ENCODE measurements around the gene IRAK2. TPM values are rescaled to one million over a fixed set of nuclear protein-coding genes. Genes with fewer than 3 reads are reported as not detected.
A peak's percentile ranks its signal among the peaks of the same experiment; 100 is the strongest.

The IRAK2 gene
- total RNA-seq, 1 experiment from 2014 or later: 0.34 TPM

- Histone ChIP-seq H3K4me1 (ENCODE audit: insufficient read depth, low read length, poor library complexity, severe bottlenecking) (no peaks in the 10 kb centered on the region), H3K27me3 (replicated peaks; ENCODE audit: insufficient read depth, low read depth, low read length, poor library complexity) (no peaks in the 10 kb centered on the region), H3K9me3 (ENCODE audit: low read depth, low read length, poor library complexity, severe bottlenecking) (no peaks in the 10 kb centered on the region), H3K4me3 (ENCODE audit: low read depth, low read length, poor library complexity, severe bottlenecking) (no peak overlapping the region), H3K27ac (ENCODE audit: low read depth, low read length, poor library complexity, severe bottlenecking) (no peak overlapping the region), H3K36me3 (ENCODE audit: insufficient read depth, low read length, poor library complexity, severe bottlenecking) (peaks cover 37% of the 10 kb centered on the region)
- no peak for TF ChIP-seq CTCF (conservative IDR thresholded peaks at IDR 0.05; ENCODE audit: low read depth, low read length)
- TF ChIP-seq EZH2 (IDR thresholded peaks at IDR 0.05; ENCODE audit: borderline replicate concordance, low read depth, low read length, poor library complexity, severe bottlenecking): no peak
- BruUV-seq (replicated peaks): no TSS peak
- ChIA-PET CTCF (no interaction called here), POLR2A (ENCODE audit: low non-redundant PET) (no interaction called here)
- DNase-seq (ENCODE audit: low spot score): no peak
- intact Hi-C loops (cut with micrococcal nuclease; ENCODE audit: unreplicated experiment): no loop called here
These were observed 95.5 kb downstream of the IRAK2 start for GRCh38 chr3:10260211-10260701.

- Histone ChIP-seq H3K9me3 (ENCODE audit: low read depth, low read length, poor library complexity, severe bottlenecking) (no peaks in the 10 kb centered on the region), H3K27me3 (replicated peaks; ENCODE audit: insufficient read depth, low read depth, low read length, poor library complexity) (no peaks in the 10 kb centered on the region), H3K27ac (ENCODE audit: low read depth, low read length, poor library complexity, severe bottlenecking) (no peak overlapping the region), H3K4me1 (ENCODE audit: insufficient read depth, low read length, poor library complexity, severe bottlenecking) (no peaks in the 10 kb centered on the region), H3K36me3 (ENCODE audit: insufficient read depth, low read length, poor library complexity, severe bottlenecking) (peaks cover 24% of the 10 kb centered on the region), H3K4me3 (ENCODE audit: low read depth, low read length, poor library complexity, severe bottlenecking) (no peak overlapping the region)
- ChIA-PET CTCF (no interaction called here), POLR2A (ENCODE audit: low non-redundant PET) (no interaction called here)
- no peak for DNase-seq (ENCODE audit: low spot score)
- TF ChIP-seq CTCF (conservative IDR thresholded peaks at IDR 0.05; ENCODE audit: low read depth, low read length) (no peak), EZH2 (IDR thresholded peaks at IDR 0.05; ENCODE audit: borderline replicate concordance, low read depth, low read length, poor library complexity, severe bottlenecking) (no peak)
- intact Hi-C loops (cut with micrococcal nuclease; ENCODE audit: unreplicated experiment): no loop called here
- BruUV-seq (replicated peaks): no TSS peak
These were observed 97.3 kb downstream of the IRAK2 start for GRCh38 chr3:10262027-10262426.

GRCh38 chr3:10263646-10264363, 99.1 kb downstream of the IRAK2 start:
- BruUV-seq (replicated peaks): no TSS peak
- peak; percentile 37 for DNase-seq (ENCODE audit: low spot score)
- CTCF ChIA-PET: interaction anchor here (0.9 kb wide), 1 partner anchor 17 kb away, joined by 4 read pairs; no protein-coding TSS in a partner anchor
- POLR2A ChIA-PET (ENCODE audit: low non-redundant PET): no interaction called here
- no peak overlapping the region for H3K4me3 ChIP-seq (ENCODE audit: low read depth, low read length, poor library complexity, severe bottlenecking)
- intact Hi-C loops (cut with micrococcal nuclease; ENCODE audit: unreplicated experiment): no loop called here
- TF ChIP-seq CTCF (conservative IDR thresholded peaks at IDR 0.05; ENCODE audit: low read depth, low read length) (peak; percentile 48), EZH2 (IDR thresholded peaks at IDR 0.05; ENCODE audit: borderline replicate concordance, low read depth, low read length, poor library complexity, severe bottlenecking) (no peak)
- no peaks in the 10 kb centered on the region for H3K27me3 ChIP-seq (replicated peaks; ENCODE audit: insufficient read depth, low read depth, low read length, poor library complexity)
- peaks cover 33% of the 10 kb centered on the region for H3K36me3 ChIP-seq (ENCODE audit: insufficient read depth, low read length, poor library complexity, severe bottlenecking)
- no peaks in the 10 kb centered on the region for H3K9me3 ChIP-seq (ENCODE audit: low read depth, low read length, poor library complexity, severe bottlenecking)
- no peak overlapping the region for H3K27ac ChIP-seq (ENCODE audit: low read depth, low read length, poor library complexity, severe bottlenecking)
- H3K4me1 ChIP-seq (ENCODE audit: insufficient read depth, low read length, poor library complexity, severe bottlenecking): no peaks in the 10 kb centered on the region
